ENCODE measurements around the gene AADACL3. TPM values are rescaled to one million over a fixed set of nuclear protein-coding genes. Genes with fewer than 3 reads are reported as not detected.

The AADACL3 gene
- total RNA-seq, 4 donors from 2014 or later, result 11.6 to 70.4 (median 29.8) TPM

DNA sequence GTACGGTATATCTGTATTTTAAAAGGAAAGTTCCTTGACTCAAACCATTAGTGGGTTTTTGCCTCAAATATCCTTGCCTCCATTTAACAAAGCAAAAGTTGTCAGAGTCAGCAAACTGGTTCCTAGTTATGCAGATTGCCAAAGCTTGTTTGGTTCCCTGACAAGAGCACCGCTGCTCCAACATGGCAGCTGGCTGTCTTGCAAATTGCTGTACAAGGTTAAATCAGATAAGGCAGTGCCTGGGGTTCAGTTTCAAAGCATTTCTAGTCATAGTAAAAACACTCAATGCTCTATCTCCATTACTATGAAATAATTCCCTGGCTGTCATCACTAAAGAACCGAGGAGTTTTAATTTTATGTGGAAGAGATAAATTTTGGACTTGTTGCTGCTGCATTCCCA lies 18.7 kb downstream of the AADACL3 start:
- 44% methylated on average over 3 of the region's 3 CpGs for WGBS
- peaks cover 8% of the 10 kb centered on the region for H3K9me3 ChIP-seq
- TF ChIP-seq POLR2A (IDR thresholded peaks at IDR 0.05) (no peak), EP300 (IDR thresholded peaks at IDR 0.05) (no peak), POLR2AphosphoS5 (IDR thresholded peaks at IDR 0.05) (no peak)
- TF ChIP-seq, protein P1, sequence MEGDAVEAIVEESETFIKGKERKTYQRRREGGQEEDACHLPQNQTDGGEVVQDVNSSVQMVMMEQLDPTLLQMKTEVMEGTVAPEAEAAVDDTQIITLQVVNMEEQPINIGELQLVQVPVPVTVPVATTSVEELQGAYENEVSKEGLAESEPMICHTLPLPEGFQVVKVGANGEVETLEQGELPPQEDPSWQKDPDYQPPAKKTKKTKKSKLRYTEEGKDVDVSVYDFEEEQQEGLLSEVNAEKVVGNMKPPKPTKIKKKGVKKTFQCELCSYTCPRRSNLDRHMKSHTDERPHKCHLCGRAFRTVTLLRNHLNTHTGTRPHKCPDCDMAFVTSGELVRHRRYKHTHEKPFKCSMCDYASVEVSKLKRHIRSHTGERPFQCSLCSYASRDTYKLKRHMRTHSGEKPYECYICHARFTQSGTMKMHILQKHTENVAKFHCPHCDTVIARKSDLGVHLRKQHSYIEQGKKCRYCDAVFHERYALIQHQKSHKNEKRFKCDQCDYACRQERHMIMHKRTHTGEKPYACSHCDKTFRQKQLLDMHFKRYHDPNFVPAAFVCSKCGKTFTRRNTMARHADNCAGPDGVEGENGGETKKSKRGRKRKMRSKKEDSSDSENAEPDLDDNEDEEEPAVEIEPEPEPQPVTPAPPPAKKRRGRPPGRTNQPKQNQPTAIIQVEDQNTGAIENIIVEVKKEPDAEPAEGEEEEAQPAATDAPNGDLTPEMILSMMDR (IDR thresholded peaks at IDR 0.05), result no peak
- H3K4me3 ChIP-seq, result no peak overlapping the region
- DNase-seq (ENCODE audit: low spot score in 2 of 2), result no peak
- no peaks in the 10 kb centered on the region for H3K36me3 ChIP-seq
- H3K27ac ChIP-seq, result no peak overlapping the region
- peaks cover 22% of the 10 kb centered on the region for H3K27me3 ChIP-seq
- no peaks in the 10 kb centered on the region for H3K4me1 ChIP-seq

DNA sequence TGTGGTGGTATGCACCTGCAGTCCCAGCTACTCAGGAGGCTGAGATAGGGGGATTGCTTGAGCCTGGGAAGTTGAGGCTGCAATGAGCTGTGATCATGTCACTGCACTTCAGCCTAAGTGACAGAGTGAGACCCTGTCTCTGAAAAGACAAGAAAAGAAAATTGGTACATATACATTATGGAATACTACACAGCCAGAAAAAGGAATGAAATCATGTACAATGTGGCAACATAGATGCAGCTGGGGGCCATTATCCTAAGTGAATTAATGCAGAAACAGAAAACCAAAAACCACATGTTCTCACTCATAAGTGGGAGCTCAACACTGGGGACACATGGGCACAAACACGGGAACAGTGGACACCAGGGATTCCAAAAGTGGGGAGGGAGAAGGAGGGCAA lies 23.0 kb downstream of the AADACL3 start:
- Histone ChIP-seq H3K27ac (no peak overlapping the region), H3K36me3 (no peaks in the 10 kb centered on the region), H3K9me3 (no peaks in the 10 kb centered on the region), H3K4me3 (no peak overlapping the region), H3K4me1 (no peaks in the 10 kb centered on the region), H3K27me3 (peaks cover 22% of the 10 kb centered on the region)
- DNase-seq (ENCODE audit: low spot score in 2 of 2), result no peak
- WGBS, result 90% methylated on average over 1 of the region's 1 CpG
- TF ChIP-seq POLR2AphosphoS5 (IDR thresholded peaks at IDR 0.05), result no peak
- TF ChIP-seq, protein P1 (IDR thresholded peaks at IDR 0.05), result no peak
- no peak for TF ChIP-seq EP300 (IDR thresholded peaks at IDR 0.05)
- TF ChIP-seq POLR2A (IDR thresholded peaks at IDR 0.05), result no peak

DNA sequence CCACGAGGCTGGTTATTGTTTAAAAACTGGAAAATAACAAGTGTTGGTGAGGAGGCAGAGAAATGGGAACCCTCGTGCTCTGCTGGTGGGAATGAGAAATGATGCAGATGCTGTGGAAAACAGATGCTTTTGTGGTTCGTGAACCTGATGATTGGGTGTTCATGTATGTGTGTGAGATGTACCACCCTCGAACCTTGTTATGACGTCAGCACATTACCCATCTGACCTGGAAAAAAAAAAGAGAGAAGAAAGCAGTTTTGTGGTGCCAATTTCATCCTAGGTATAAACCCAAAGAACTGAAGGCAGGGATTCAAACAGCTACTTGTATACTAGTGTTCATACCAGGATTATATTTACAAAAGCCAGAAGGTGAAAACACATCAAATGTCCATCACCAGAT lies 23.7 kb downstream of the AADACL3 start:
- Histone ChIP-seq H3K4me1 (no peaks in the 10 kb centered on the region), H3K36me3 (no peaks in the 10 kb centered on the region), H3K4me3 (no peak overlapping the region), H3K27ac (no peak overlapping the region), H3K9me3 (no peaks in the 10 kb centered on the region), H3K27me3 (peaks cover 21% of the 10 kb centered on the region)
- no peak for DNase-seq (ENCODE audit: low spot score in 2 of 2)
- WGBS, result 74% methylated on average over 5 of the region's 5 CpGs
- TF ChIP-seq POLR2AphosphoS5 (IDR thresholded peaks at IDR 0.05), result no peak
- no peak for TF ChIP-seq POLR2A (IDR thresholded peaks at IDR 0.05)
- TF ChIP-seq EP300 (IDR thresholded peaks at IDR 0.05), result no peak
- TF ChIP-seq, protein P1 (IDR thresholded peaks at IDR 0.05), result no peak

DNA sequence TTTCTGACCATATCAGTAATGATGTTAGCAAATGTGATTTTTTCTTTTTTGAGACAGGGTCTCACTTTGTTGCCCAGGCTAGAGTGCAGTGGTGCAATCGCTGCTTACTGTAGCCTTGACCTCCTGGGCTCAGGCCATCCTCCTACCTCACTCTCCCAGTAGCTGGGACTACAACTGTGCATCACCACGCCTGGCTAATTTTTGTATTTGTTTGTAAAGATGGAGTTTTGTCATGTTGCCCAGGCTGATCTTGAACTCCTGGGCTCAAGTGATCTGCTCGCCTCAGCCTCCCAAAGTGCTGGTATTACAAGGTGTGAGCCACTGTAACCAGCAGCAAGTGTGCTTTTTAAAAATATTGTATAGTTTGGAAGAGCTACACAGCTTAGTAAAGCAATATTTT lies 26.0 kb downstream of the AADACL3 start:
- H3K4me1 ChIP-seq, result no peaks in the 10 kb centered on the region
- peaks cover 7% of the 10 kb centered on the region for H3K27me3 ChIP-seq
- H3K36me3 ChIP-seq, result no peaks in the 10 kb centered on the region
- no peak for TF ChIP-seq EP300 (IDR thresholded peaks at IDR 0.05)
- TF ChIP-seq, protein P1 (IDR thresholded peaks at IDR 0.05), result no peak
- no peak for TF ChIP-seq POLR2AphosphoS5 (IDR thresholded peaks at IDR 0.05)
- no peak for TF ChIP-seq POLR2A (IDR thresholded peaks at IDR 0.05)
- H3K4me3 ChIP-seq, result no peak overlapping the region
- WGBS, result 68% methylated on average over 3 of the region's 3 CpGs
- no peaks in the 10 kb centered on the region for H3K9me3 ChIP-seq
- no peak for DNase-seq (ENCODE audit: low spot score in 2 of 2)
- no peak overlapping the region for H3K27ac ChIP-seq

DNA sequence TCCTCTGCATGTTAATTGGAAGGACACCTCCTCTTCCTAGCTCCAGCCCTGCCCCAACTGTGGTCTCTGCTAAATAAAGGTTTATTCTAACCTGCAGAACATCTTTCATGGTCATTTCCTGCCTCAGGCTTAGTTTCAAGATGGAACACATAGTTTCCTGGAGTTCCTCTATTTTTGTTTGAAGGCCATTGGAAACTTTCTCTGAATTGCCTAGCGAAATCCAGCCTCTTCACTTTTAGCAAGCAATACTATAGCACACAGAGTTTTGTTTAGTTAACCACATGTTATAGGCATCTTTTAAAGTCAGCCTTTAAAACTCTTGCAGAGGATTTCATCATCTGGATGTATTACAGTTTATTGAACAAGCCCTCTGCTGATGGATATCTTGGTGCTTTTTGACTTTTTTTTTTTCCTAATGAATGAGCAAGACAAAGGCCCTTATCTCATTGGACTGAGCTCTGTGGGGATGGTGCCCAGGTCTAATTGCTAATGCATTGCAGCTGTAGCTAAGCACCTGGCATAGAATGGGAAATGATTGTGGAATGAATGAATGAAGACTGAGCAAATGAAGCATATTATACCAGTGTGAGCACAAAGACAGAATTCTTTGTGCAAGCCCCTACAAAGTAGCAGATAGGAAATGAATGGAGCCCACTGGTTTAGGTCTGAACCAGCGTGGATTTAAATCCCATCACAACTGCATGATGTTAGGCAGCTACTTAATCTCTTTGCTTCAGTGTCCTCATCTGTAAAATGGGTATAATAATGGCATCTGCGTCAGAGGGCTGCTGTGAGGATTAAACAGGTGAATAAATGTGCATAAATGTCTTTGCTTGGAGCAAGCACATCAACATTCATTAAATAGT lies 29.4 kb downstream of the AADACL3 start:
- Histone ChIP-seq H3K36me3 (no peaks in the 10 kb centered on the region), H3K27me3 (no peaks in the 10 kb centered on the region), H3K9me3 (peaks cover 11% of the 10 kb centered on the region), H3K4me3 (no peak overlapping the region), H3K4me1 (no peaks in the 10 kb centered on the region), H3K27ac (no peak overlapping the region)
- TF ChIP-seq POLR2AphosphoS5 (IDR thresholded peaks at IDR 0.05) (no peak), POLR2A (IDR thresholded peaks at IDR 0.05) (no peak), EP300 (IDR thresholded peaks at IDR 0.05) (no peak)
- TF ChIP-seq, protein P1 (IDR thresholded peaks at IDR 0.05), result no peak
- WGBS, result 83% methylated on average over 3 of the region's 3 CpGs
- DNase-seq (ENCODE audit: low spot score in 2 of 2), result no peak

Measured in suprapubic skin (tissue), 4 donors.